K562 (cell line): ENCODE data around the gene CBX1. TPM values are rescaled to one million over a fixed set of nuclear protein-coding genes. Genes with fewer than 3 reads are reported as not detected.

Experiments used
- CTBP1 ChIP-seq: fragments of 450-650 bp; IDR thresholded peaks from 2 replicates; pipeline ENCODE4 v1.6.1; 2016; ENCODE audit warnings: borderline replicate concordance
- DLX4 ChIP-seq: fragments of 250-450 bp; sonication (Bioruptor Pico); IDR thresholded peaks from 2 replicates; pipeline ENCODE4 v1.6.1; 2021; ENCODE audit warnings: mild to moderate bottlenecking
- KLF1 ChIP-seq: fragments of 450-650 bp; IDR thresholded peaks from 2 replicates; pipeline ENCODE4 v1.6.1; 2016; ENCODE audit warnings: missing genetic modification characterization, missing compliant biosample characterization
- MCM2 ChIP-seq: fragments of 450-650 bp; IDR thresholded peaks from 2 replicates; pipeline ENCODE4 v1.6.1; 2017; ENCODE audit warnings: low read depth, mild to moderate bottlenecking
- MCM5 ChIP-seq: fragments of 450-650 bp; IDR thresholded peaks from 2 replicates; pipeline ENCODE4 v1.6.1; 2016; ENCODE audit warnings: low read depth
- NCOA2 ChIP-seq, 2 experiments: fragments of 450-650 bp; IDR thresholded peaks; 2 replicates each; pipeline ENCODE4 v1.6.1; 2018; ENCODE audit warnings: mild to moderate bottlenecking in 2 of 2, moderate library complexity in 1 of 2; ENCODE audit not compliant: partially characterized antibody in 2 of 2
- POLR2G ChIP-seq: fragments of 200-400 bp; formaldehyde crosslinking; IDR thresholded peaks from 2 replicates; pipeline ENCODE4 v1.6.1; 2017; ENCODE audit warnings: low read depth, mild to moderate bottlenecking, antibody characterized with exemption, low read length, moderate library complexity
- PTBP1 ChIP-seq: fragments of 200-400 bp; formaldehyde crosslinking; IDR thresholded peaks from 2 replicates; pipeline ENCODE4 v1.6.1; 2017; ENCODE audit warnings: low read depth, low read length
- RNF2 ChIP-seq: sonication (generic); IDR thresholded peaks from 2 replicates; pipeline ENCODE4 v1.6.1; 2016
- SNAPC5 ChIP-seq: fragments of 250-450 bp; sonication (Bioruptor Pico); IDR thresholded peaks from 2 replicates; pipeline ENCODE4 v1.8.0; 2021; ENCODE audit warnings: moderate library complexity, mild to moderate bottlenecking, inconsistent platforms
- ZFPM2 ChIP-seq: fragments of 250-450 bp; sonication (Bioruptor Pico); IDR thresholded peaks from 2 replicates; pipeline ENCODE4 v1.5.1; 2022; ENCODE audit warnings: mild to moderate bottlenecking
- ZFX ChIP-seq: sonication (generic); formaldehyde crosslinking; IDR thresholded peaks from 2 replicates; pipeline ENCODE4 v1.8.0; 2022; ENCODE audit warnings: mild to moderate bottlenecking, missing genetic modification reagents, moderate library complexity
- ZNF12 ChIP-seq: sonication (generic); formaldehyde crosslinking; IDR thresholded peaks from 2 replicates; pipeline ENCODE4 v1.4.0; 2020; ENCODE audit warnings: mild to moderate bottlenecking, missing genetic modification reagents
- ZNF280B ChIP-seq: fragments of 250-450 bp; sonication (Bioruptor Pico); IDR thresholded peaks from 2 replicates; pipeline ENCODE4 v1.5.1; 2021; ENCODE audit warnings: mild to moderate bottlenecking
- ZNF449 ChIP-seq: fragments of 250-450 bp; sonication (Bioruptor Pico); IDR thresholded peaks from 2 replicates; pipeline ENCODE4 v1.8.0; 2022; ENCODE audit warnings: moderate library complexity, mild to moderate bottlenecking, inconsistent platforms
- polyA plus RNA-seq, 8 experiments: library from polyadenylated mRNA; depleted of rRNA in 4 of 8; stranded (reverse) in 5 of 8; unstranded in 3 of 8; fragments of >200 nt; fragmentation: Nextera tagmentation in 2 of 8; fragmentation: Illumina TruSeq in 1 of 8; extraction: Ambion mirVana in 2 of 8; extraction: Trizol in 1 of 8; gene quantifications; 2 replicates each; pipeline versions ENCODE4 v1.2.1 to v1.2.3, GENCODE V29; 2011 to 2014; ENCODE audit warnings: inconsistent platforms in 1 of 8, missing spikeins in 1 of 8
- total RNA-seq, 7 experiments: library from RNA; depleted of rRNA in 6 of 7; stranded (reverse); fragments of >200 nt in 6 of 7; fragmentation: Illumina TruSeq in 2 of 7; extraction: Trizol in 2 of 7; gene quantifications; 2 replicates each; pipeline versions ENCODE4 v1.2.1 to v1.2.3, GENCODE V29; 2011 to 2021; ENCODE audit warnings: low replicate concordance in 1 of 7
- TF ChIP-seq, protein P1 (sequence below): fragments of 450-650 bp; conservative IDR thresholded peaks from 2 replicates; pipeline ENCODE4 v1.6.1; 2016; ENCODE audit warnings: missing genetic modification characterization, low read depth, mild to moderate bottlenecking, missing compliant biosample characterization, moderate library complexity
- TF ChIP-seq, protein P2 (sequence below), 3 experiments: IDR thresholded peaks in 2 of 3; conservative IDR thresholded peaks in 1 of 3; 2 replicates each; pipeline ENCODE4 v1.5.1; 2011 to 2012; ENCODE audit warnings: low read length in 3 of 3, mild to moderate bottlenecking in 3 of 3, control low read depth in 2 of 3, improper control_type of control experiment in 1 of 3, inconsistent platforms in 1 of 3, low read depth in 1 of 3, mixed read lengths in 1 of 3, moderate library complexity in 1 of 3; ENCODE audit not compliant: insufficient read depth in 2 of 3
- TF ChIP-seq, protein P3 (sequence below): fragments of 200-400 bp; formaldehyde crosslinking; IDR thresholded peaks from 2 replicates; pipeline ENCODE4 v1.6.1; 2017; ENCODE audit warnings: mild to moderate bottlenecking, low read depth, low read length, moderate library complexity

The CBX1 gene
- total and polyA plus RNA-seq, 9 of the 15 experiments (the other 6 are each of a cell fraction or from before 2014, with no cell fraction given), result 10.6 to 95.7 (median 52.7) TPM

- no peak for TF ChIP-seq ZNF449 (CRISPR knock-in tag)
- TF ChIP-seq ZFPM2 (CRISPR knock-in tag), result no peak
- no peak for TF ChIP-seq RNF2
- TF ChIP-seq, protein P1, sequence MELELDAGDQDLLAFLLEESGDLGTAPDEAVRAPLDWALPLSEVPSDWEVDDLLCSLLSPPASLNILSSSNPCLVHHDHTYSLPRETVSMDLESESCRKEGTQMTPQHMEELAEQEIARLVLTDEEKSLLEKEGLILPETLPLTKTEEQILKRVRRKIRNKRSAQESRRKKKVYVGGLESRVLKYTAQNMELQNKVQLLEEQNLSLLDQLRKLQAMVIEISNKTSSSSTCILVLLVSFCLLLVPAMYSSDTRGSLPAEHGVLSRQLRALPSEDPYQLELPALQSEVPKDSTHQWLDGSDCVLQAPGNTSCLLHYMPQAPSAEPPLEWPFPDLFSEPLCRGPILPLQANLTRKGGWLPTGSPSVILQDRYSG (tag), result no peak
- TF ChIP-seq, protein P2, sequence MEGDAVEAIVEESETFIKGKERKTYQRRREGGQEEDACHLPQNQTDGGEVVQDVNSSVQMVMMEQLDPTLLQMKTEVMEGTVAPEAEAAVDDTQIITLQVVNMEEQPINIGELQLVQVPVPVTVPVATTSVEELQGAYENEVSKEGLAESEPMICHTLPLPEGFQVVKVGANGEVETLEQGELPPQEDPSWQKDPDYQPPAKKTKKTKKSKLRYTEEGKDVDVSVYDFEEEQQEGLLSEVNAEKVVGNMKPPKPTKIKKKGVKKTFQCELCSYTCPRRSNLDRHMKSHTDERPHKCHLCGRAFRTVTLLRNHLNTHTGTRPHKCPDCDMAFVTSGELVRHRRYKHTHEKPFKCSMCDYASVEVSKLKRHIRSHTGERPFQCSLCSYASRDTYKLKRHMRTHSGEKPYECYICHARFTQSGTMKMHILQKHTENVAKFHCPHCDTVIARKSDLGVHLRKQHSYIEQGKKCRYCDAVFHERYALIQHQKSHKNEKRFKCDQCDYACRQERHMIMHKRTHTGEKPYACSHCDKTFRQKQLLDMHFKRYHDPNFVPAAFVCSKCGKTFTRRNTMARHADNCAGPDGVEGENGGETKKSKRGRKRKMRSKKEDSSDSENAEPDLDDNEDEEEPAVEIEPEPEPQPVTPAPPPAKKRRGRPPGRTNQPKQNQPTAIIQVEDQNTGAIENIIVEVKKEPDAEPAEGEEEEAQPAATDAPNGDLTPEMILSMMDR (IDR thresholded peaks at IDR 0.05 in 2 of 3, conservative IDR thresholded peaks at IDR 0.05 in 1 of 3; ENCODE audit: insufficient read depth in 2 of 3, low read depth in 1 of 3, low read length in 3 of 3), result peak in 1 of 3 experiments; percentile 15; a peak in 1 of 6 replicates
- TF ChIP-seq PTBP1, result no peak
- TF ChIP-seq, protein P3, sequence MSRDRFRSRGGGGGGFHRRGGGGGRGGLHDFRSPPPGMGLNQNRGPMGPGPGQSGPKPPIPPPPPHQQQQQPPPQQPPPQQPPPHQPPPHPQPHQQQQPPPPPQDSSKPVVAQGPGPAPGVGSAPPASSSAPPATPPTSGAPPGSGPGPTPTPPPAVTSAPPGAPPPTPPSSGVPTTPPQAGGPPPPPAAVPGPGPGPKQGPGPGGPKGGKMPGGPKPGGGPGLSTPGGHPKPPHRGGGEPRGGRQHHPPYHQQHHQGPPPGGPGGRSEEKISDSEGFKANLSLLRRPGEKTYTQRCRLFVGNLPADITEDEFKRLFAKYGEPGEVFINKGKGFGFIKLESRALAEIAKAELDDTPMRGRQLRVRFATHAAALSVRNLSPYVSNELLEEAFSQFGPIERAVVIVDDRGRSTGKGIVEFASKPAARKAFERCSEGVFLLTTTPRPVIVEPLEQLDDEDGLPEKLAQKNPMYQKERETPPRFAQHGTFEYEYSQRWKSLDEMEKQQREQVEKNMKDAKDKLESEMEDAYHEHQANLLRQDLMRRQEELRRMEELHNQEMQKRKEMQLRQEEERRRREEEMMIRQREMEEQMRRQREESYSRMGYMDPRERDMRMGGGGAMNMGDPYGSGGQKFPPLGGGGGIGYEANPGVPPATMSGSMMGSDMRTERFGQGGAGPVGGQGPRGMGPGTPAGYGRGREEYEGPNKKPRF, result no peak
- no peak for TF ChIP-seq MCM5
- TF ChIP-seq DLX4 (CRISPR knock-in tag), result no peak
- TF ChIP-seq POLR2G, result peak; percentile 95
- TF ChIP-seq NCOA2 (IDR thresholded peaks at IDR 0.05; ENCODE audit: partially characterized antibody in 2 of 2), result no peak
- TF ChIP-seq MCM2, result no peak
- peak; percentile 76; the same call in 1 of the 2 replicates for TF ChIP-seq CTBP1
- TF ChIP-seq ZFX (CRISPR knock-in tag), result peak; percentile 72
- TF ChIP-seq KLF1, result 0 out of 2 replicates have a peak, but pooled peaks have one; percentile 54
- no peak for TF ChIP-seq ZNF280B (CRISPR knock-in tag)
- no peak; the same call in none of the 2 replicates for TF ChIP-seq ZNF12 (CRISPR knock-in tag)
- no peak for TF ChIP-seq SNAPC5 (CRISPR knock-in tag)
These were observed 6.1 kb upstream of the CBX1 start, which contains the start of gene SNX11 (continued) for GRCh38 chr17:48107137-48108055.
